Erythroblast (primary cell): Measurements from ENCODE around the gene PDE4D.

Experiments
- GATA1 ChIP-seq: IDR thresholded peaks from 2 replicates; pipeline ENCODE4 v1.6.1; 2011; ENCODE audit warnings: low read depth, mild to moderate bottlenecking, control low read depth, low read length, moderate library complexity
- POLR2A ChIP-seq: IDR thresholded peaks from 2 replicates; pipeline ENCODE4 v1.6.1; 2011; ENCODE audit warnings: mild to moderate bottlenecking, low read length

DNA sequence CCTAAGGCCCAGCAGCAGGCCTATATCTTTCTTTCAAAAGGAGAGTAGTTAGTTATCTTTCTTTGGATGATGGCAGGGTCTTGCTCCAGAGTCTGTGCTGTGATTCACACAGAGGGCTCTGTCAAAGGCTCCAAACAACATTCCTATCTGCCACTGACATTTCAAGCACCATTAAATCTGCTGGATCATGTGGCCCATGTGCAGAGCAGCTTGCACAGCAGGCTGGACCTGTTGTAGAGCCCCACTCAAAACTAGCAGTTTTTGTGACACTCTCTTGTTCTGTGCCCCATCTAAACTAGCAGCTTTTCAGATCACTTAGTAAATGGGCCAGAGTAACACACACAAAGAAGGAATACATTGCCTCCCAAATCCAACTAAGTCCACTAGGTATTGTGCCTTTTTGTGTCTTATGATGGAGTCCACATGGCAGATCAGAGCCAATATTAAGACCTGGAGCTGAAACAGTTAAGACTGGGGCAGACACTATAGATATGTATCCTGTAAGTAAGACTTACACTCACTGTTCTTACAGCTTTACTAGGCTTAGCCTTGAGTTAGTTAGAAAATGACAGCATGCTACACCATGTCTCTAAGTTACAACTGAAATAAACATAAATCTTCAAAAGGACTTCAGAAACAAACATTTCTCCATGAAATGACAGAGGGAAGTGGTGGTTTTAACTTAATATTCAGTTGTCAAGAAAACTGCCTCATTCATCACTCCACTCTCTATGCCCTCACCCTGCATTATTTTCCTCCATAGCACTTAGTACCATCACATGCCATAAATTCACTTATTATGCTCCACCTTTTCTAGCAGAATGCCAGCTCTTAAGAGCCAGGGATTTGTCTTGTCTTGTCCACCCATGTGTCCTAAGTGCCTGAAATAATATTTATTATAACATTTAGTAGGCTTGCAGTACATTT lies 909.7 kb downstream of the PDE4D start:
- TF ChIP-seq POLR2A (no peak), GATA1 (no peak)
